ENCODE measurements around the gene MICALL2.

Gene MICALL2

DNA sequence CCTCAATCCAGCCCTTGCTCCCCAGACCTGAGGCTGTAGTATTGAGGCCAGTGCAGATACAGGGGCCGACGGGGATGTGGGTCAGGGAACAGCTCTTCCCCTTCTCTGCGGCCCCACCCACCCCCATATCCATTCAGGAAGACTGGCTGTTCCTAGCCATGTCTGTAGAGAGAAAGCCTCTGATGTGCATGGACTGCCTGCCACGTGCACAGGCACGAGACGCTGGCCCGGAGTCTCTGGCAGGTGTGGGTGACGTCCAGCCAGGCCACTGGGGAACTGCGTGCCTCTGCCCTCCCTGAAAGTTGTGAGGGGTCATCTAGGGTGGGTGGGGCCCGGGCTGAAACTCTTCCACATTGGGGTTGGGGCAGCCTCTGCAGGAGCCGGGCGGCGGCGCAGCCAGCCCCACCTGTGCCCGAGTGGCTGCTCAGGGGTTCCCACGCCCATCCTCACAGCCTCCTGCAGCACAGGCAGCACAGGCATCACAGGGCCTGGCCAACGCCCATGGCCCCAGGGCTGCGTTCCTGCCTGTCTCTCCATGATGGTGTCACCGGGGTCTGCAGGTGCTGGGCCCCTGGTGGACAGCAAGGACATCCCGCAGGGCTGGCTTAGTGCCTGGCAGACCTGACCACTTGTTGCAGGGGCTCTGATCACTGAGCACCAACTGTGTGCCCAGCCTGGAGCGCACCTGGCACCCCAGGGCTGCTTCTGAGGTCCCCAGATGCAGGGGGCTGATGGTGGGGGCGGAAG is 27.5 kb downstream of the MICALL2 start:
- no peak for DNase-seq

DNA sequence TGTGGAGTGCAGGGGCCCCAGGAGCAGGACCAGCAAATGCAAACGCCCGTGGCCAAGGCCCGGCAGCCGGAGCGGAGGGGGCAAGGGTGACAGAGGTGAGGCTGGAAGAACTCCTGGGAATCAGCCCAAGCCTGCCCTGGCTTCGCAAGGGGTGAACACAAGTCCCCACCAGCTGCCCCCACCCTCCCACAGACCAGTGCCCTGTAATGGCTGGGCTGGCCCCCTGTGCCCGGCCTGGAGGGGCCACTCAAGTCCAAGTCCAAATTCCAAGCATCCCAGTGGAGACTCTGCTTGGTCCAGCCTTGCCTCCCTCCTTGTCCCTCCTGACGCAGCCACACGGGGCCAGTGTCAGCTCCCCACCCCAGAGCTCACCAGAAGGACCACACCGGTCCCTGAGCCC is 28.0 kb downstream of the MICALL2 start:
- no peak for DNase-seq

GRCh38 chr7:1430056-1430845 is 29.0 kb downstream of the MICALL2 start:
- no peak for DNase-seq

GRCh38 chr7:1428941-1429501 is 30.2 kb downstream of the MICALL2 start:
- no peak for DNase-seq

GRCh38 chr7:1427064-1427657 is 32.1 kb downstream of the MICALL2 start:
- DNase-seq, result no peak

- DNase-seq, result no peak
These were observed 32.8 kb downstream of the MICALL2 start for GRCh38 chr7:1426474-1426873.

DNA sequence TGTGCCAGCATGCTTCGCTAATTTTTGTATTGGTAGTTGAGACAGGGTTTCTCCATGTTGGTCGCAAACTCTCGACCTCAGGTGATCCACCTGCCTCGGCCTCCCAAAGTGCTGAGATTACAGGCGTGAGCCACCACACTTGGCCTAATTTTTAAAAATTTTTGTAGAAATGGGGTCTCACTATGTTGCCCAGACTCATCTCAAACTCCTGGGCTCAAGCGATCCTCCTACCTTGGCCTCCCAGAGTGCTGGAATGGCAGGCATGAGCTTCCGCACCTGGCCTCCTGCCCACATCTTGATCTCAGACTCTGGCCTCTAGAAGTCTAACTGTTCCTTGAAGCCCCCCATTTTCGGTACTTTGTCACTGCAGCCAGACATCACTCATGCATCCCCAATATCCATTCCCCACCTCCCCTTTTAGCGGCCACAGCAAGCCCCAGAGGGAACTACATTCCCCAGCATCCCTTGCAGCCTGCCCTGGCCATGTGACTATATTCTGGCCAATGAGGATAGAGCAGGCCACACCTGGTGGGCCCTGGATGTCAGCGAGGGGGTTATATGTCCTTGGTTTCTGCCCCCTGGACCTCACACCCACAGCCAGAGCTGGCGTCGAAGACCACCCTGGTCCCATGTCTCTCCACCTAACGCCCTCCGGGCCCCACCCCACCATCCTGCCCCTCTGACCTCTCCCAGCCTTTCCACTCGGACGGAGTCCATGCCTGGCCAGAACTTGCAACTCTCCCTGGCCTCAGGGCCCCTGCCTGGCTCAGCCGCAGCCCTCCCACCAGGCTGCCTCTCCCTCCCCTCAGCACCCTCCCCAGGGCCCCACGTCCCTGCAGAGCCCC is 33.8 kb downstream of the MICALL2 start:
- DNase-seq, result no peak

DNA sequence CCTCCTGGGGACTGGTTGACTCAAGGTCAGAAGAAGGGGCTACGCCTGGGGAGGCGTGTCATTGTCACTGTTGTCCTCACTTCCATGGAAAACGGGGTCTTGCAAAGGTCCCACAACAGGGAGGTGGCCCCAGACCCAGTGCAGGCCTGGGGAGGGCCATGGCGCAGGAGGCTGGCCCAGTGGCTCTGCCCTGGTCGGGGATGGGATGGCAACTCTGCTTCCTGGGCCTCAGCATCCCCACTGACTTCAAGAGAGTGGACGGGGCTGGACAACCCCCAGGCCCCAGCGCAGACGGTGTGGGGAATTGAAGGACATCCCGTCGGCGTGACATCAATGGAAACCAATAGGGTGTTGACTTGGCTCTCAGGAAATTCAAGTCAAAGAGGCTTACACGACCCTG is 35.2 kb downstream of the MICALL2 start:
- no peak for DNase-seq

- no peak for DNase-seq
These were observed 35.9 kb downstream of the MICALL2 start for GRCh38 chr7:1423264-1423811.

DNA sequence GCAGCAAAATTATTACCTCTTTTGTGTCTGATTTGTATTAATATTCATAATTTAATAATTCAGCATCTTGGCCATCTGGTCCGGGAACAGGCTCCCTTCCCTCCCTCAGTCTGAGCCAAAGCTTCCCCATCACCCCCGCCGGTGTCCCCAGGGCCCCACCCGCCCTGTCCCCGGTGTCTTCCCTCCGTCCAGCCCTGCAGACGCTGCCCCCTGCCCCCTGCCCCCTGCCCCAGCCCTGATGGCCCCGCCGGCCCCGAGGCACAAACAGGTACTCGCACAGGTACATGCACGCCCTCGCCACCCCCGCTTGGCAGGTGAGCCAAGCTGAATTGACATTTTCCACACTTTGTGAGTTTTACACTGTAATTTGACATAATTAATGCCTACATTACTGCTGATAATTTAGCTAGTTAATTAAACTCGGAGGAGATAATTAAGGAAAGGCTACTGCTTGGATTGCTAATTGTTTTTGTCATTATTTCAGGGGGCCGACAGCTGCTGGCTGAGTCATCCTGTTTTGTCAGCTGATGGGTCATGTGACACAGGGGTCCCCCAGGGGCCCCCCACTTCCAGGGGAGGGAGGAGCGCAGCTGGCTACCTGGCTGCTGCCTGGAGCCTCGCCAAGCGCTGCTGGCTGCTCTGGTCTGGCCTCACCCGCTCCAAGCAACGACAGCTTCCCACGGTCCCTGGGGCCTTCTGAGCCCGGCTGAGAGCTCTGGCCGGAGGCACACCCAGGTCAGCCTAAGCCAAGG is 36.6 kb downstream of the MICALL2 start:
- DNase-seq, result no peak

DNA sequence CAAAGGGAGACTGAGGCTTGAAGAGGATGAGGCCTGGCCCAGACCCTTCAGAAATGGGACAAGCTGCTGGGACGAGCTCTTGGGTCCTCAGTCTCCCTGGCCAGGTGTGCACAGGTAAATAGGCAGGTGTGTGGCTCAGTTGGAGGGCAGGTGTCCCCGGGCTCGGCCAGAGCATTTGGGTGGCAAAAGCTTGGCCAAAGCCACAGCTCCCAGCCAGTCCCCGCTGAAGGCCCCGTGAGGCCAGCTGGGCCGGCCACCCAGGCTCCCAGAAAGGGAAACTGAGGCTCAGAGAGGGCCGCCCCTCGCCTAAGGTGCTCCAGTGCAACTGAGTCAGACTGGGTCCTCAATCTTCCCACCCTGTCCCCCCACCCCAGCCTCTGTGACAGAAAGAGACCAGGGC is 37.3 kb downstream of the MICALL2 start:
- no peak for DNase-seq

DNA sequence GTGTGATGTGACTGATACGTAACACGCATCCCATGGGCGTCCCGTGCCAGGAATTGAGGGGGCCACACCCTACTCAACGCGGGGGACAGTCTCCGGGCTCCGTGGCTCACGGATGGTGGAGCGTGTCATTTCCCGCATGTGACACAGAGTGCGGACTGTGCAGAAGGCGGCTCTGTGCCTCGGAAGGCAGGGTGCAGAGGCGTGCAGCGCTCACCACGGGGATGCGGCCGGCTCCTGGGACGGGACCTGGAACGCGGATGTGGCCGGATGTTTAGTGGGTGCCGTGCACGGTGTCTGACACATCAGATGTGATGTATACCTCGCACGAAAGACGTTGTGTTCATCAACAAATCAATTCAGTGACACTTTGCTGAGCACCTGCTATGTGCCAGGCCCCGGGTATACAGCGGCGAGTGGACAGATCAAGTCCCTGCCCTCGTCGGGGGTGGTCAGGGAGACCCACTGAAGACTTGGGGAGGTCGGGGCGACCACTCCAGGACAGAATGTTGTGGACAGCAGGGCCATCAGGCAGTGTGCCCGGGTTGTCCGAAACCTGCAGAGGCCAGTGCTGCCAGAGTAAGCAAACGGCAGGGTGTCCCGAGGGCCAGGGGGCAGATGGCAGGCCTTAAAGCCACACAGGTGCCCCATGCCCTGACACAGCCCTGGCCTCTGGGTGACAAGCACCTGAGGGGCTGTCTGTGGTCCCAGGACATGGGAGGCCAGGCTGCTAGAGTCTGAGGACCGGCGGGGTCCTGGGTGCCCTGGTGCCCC is 38.1 kb downstream of the MICALL2 start:
- DNase-seq, result no peak

- no peak for DNase-seq
These were observed 39.6 kb downstream of the MICALL2 start for GRCh38 chr7:1419688-1420087.

DNA sequence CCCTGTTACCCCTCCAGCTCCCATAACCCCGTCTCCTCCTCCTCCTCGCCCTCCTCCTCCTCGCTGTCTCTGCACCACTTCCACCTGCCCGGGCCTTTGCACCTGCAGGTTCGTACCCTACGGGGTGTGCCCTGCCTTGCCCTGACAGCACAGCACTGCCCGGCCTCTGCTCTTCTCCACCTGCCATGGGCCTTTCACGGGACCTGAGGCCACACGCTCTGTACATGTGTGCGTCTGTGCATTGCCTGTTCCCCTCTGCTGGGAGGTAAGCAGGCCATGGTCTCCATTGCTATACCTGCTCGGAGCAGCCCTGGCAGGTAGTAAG is 40.0 kb downstream of the MICALL2 start:
- no peak for DNase-seq

- peak; percentile 29 for DNase-seq
These were observed 40.6 kb downstream of the MICALL2 start for GRCh38 chr7:1418505-1419309.

- DNase-seq, result no peak
These were observed 43.8 kb downstream of the MICALL2 start for GRCh38 chr7:1415389-1415990.

DNA sequence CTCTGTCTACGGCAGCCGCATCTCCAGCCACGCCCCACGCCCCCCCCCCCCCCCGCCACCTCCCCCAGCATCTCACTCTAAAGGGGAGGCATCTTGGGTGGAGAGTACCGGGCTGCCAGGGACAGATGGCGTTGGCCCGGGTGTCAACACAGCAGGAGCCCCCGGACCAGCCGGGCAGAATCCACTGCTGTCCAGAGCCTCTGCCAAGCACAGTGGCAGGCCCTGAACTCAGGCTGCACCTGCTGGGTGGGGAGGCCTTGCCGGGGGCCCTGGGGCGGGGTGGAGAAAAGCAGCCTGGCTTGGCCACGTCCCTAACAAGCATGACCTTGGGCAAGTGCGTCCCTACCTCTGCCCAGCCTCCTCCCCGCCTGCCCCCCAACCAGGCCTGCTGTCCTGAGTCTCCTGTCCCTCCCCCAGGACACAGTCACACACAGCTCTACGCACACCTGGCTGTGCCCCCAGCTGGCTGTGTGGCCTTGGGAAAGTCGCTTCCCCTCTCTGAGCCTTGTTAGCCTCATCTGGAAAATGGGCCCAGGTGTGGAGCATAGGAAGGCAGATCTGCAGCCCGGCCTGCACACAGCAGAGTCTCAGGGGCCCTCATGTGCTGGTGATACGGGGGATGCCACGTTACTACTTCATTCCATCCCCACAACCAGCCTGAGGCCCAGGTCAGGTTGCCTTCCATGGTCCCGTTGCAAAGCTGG is 45.2 kb downstream of the MICALL2 start:
- DNase-seq, result no peak

DNA sequence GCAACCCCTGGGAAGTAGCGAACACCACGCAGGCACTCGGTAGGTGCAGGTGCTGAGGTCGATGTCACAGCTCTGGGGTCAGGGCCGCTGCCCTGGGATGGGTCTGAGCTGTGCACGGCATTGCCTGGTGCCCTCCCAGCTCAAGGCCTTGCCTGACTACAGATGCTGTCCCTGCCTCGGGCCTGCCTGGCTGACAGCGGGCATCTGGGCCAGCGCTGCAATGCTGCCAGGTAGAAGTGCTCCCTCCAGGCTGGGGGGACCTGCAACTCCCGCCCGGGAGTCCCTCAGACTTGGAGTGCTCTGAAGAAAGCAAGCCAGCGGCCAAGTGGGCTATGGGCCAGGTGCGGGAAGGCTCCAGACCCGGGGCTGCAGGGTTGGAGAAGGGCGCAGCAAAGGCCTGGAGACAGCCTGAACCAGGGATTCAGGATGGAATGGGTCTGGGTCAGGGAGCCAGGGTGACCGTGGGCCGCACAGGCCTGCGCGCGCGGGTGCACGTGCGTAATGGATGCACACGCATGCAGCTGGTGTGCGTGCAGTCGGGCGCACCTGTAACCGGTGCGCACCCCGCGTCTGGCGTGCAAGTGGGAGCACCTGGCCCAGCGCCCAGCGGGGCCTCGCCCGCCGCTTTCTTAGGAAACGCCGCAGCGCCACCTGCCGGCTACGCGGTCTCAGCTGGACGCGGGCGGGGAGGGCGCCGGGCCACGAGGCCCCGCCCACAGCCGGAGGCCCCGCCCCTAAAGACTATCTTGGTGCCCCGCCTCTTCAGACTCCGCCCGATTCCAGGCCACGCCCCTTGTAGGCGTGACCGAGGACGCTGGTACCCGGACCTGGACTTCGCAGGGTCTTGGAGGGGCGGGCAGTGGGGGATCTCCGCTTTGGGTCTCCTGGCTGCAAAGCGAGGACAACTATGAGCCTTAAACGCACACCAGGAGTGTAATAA is 46.7 kb downstream of the MICALL2 start:
- DNase-seq, result peak; percentile 95
